ENCODE results near the gene MT1E.

DNA sequence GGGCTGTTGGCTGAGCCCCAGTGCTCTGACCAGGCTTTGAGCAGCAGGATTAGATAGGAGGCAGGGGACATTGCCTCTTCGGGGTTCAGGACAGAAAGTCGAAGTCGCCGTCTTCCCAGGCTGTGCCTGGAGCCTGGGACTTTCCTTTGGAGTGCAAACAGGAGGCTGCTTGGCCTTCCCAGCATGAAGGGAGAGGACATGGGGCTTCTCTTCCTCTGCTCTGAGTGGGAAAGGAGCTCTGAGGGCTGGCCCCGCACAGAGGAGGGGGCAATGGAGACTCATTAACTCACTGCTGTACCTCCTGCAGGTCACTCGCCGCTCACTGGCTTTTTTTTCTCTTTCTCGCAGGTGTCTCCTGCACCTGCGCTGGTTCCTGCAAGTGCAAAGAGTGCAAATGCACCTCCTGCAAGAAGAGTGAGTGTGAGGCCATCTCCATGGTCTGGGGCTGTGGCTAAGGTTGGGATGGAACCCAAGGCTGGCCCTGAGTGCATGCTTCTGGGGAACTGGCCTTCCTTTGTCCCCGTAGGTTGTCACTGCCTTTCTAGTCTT, 32.8 kb downstream of the MT1E start:
- TF ChIP-seq POLR2AphosphoS5 (IDR thresholded peaks at IDR 0.05; ENCODE audit: low read depth) (no peak), GABPA (IDR thresholded peaks at IDR 0.05; ENCODE audit: low read depth) (no peak)
- TF ChIP-seq, protein P1, sequence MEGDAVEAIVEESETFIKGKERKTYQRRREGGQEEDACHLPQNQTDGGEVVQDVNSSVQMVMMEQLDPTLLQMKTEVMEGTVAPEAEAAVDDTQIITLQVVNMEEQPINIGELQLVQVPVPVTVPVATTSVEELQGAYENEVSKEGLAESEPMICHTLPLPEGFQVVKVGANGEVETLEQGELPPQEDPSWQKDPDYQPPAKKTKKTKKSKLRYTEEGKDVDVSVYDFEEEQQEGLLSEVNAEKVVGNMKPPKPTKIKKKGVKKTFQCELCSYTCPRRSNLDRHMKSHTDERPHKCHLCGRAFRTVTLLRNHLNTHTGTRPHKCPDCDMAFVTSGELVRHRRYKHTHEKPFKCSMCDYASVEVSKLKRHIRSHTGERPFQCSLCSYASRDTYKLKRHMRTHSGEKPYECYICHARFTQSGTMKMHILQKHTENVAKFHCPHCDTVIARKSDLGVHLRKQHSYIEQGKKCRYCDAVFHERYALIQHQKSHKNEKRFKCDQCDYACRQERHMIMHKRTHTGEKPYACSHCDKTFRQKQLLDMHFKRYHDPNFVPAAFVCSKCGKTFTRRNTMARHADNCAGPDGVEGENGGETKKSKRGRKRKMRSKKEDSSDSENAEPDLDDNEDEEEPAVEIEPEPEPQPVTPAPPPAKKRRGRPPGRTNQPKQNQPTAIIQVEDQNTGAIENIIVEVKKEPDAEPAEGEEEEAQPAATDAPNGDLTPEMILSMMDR (IDR thresholded peaks at IDR 0.05; ENCODE audit: insufficient read depth, low read length): no peak
- TF ChIP-seq, protein P2, sequence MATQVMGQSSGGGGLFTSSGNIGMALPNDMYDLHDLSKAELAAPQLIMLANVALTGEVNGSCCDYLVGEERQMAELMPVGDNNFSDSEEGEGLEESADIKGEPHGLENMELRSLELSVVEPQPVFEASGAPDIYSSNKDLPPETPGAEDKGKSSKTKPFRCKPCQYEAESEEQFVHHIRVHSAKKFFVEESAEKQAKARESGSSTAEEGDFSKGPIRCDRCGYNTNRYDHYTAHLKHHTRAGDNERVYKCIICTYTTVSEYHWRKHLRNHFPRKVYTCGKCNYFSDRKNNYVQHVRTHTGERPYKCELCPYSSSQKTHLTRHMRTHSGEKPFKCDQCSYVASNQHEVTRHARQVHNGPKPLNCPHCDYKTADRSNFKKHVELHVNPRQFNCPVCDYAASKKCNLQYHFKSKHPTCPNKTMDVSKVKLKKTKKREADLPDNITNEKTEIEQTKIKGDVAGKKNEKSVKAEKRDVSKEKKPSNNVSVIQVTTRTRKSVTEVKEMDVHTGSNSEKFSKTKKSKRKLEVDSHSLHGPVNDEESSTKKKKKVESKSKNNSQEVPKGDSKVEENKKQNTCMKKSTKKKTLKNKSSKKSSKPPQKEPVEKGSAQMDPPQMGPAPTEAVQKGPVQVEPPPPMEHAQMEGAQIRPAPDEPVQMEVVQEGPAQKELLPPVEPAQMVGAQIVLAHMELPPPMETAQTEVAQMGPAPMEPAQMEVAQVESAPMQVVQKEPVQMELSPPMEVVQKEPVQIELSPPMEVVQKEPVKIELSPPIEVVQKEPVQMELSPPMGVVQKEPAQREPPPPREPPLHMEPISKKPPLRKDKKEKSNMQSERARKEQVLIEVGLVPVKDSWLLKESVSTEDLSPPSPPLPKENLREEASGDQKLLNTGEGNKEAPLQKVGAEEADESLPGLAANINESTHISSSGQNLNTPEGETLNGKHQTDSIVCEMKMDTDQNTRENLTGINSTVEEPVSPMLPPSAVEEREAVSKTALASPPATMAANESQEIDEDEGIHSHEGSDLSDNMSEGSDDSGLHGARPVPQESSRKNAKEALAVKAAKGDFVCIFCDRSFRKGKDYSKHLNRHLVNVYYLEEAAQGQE (IDR thresholded peaks at IDR 0.05; ENCODE audit: insufficient replicate concordance, low read depth): no peak

Measured in HL-60 (cell line).